ENCODE results near the gene TLL2.

DNA sequence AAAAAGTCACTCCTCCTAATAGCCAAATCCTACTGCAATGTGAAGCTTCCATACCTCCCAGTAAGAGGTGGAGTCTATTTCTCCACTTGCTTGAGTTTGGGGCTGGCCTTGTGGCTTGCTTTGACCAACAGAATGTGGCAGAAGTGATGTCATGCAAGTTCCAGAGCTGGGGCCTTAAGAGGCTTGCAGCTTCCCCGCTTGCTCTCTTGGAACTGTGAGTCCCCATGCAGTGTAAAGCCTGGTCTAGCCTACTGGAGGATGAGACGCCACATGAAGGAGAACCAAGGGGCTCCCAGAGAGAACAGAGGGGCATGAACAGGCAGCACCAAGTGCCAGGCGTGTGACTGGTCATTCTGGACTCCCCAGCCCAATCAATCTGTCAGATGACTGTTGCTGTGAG lies 96.3 kb downstream of the TLL2 start:
- TF ChIP-seq, protein P1, sequence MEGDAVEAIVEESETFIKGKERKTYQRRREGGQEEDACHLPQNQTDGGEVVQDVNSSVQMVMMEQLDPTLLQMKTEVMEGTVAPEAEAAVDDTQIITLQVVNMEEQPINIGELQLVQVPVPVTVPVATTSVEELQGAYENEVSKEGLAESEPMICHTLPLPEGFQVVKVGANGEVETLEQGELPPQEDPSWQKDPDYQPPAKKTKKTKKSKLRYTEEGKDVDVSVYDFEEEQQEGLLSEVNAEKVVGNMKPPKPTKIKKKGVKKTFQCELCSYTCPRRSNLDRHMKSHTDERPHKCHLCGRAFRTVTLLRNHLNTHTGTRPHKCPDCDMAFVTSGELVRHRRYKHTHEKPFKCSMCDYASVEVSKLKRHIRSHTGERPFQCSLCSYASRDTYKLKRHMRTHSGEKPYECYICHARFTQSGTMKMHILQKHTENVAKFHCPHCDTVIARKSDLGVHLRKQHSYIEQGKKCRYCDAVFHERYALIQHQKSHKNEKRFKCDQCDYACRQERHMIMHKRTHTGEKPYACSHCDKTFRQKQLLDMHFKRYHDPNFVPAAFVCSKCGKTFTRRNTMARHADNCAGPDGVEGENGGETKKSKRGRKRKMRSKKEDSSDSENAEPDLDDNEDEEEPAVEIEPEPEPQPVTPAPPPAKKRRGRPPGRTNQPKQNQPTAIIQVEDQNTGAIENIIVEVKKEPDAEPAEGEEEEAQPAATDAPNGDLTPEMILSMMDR (IDR thresholded peaks at IDR 0.05) = no peak
- no peak for TF ChIP-seq POLR2A (IDR thresholded peaks at IDR 0.05)
- no peak for TF ChIP-seq EP300 (IDR thresholded peaks at IDR 0.05)
